GM12875 (cell line): ENCODE measurements around the gene STK32C.

Source experiments
- H3K4me3 ChIP-seq: one replicate; pipeline ENCODE4 v1.5.1; 2011; ENCODE audit warnings: low read depth, low read length, control low read depth
- CTCF ChIP-seq: IDR thresholded peaks from 2 replicates; pipeline ENCODE4 v1.5.1; 2011; ENCODE audit warnings: low read depth, mild to moderate bottlenecking, control low read depth, inconsistent platforms, low read length, moderate library complexity, borderline replicate concordance; ENCODE audit not compliant: insufficient read depth

Gene STK32C

GRCh38 chr10:132178672-132179545, 128.8 kb downstream of the STK32C start:
- no peak overlapping the region for H3K4me3 ChIP-seq
- TF ChIP-seq CTCF, result no peak

DNA sequence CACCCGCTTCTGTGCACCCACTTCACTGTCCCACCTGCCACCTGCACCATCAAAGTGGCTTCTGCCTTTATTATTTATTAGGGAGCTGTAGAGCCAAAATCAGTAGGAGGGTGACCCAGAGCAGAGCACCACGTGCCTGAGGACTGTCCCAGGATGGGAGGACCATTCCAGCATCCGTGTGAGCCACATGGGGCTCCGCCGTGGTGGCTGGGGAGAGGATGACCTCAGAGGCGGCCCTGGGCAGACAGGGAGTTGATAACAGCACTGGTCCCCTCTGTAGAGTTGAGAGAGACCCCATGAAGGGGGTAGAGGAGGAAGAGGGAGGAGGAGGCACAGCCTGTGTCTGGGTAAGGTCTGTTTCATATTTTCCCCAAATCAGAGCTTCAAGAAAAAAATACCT, 129.7 kb downstream of the STK32C start:
- no peak overlapping the region for H3K4me3 ChIP-seq
- TF ChIP-seq CTCF, result no peak

- TF ChIP-seq CTCF, result no peak
- H3K4me3 ChIP-seq, result no peak overlapping the region
Measured at GRCh38 chr10:132176623-132177500, 130.9 kb downstream of the STK32C start.

DNA sequence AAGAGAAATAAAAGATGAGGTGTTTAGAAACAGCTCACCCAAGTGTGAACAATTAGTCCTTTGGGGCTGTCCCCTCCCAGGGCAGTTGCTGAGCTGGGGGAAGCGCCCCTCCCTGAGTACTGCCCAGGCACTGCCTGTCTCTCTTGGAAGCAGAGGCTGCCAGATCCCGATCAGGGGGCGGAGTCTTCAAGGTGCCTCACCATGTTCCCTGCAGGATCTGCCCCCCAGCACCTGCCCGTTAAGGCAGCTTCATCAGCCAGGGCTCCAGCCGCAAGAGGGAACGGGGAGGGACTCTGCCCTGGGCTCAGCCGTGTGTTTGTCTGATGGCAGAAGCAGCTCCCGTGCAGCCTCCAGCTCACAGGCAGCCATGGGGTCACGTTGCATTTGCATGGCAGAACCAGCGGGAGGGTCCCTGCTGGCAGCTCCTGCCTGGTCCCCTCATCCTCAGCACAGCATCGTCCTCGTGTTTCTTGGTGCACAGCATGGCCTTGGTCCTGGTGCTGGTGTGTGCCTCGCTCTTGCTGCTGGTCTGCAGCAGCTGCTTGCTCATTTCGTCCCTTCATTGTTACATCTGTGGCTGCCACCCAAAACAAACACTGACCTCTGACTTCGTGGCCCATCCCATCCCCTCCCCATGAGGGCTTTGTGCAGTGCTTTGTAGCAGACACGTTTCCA, 131.7 kb downstream of the STK32C start:
- no peak overlapping the region for H3K4me3 ChIP-seq
- no peak for TF ChIP-seq CTCF

DNA sequence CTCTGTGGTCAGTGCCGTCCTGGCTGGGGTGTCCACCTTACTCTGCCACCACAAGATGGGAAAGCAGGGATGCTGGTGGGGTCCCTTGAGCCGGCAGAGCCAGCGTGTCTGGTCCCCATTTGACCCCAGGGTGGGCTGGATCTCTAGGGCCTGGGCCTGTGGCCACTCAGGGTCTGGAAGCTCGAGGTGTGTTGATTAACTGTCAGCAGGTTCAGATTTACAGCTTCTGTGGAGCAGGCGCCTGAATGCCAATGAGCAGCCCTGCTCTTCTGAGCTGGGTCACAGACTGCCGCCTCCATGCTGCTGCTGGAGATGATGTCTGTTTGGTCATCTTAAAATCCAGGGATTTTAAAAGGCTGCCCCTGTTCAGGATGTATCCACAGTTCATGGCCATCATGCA, 132.3 kb downstream of the STK32C start:
- H3K4me3 ChIP-seq, result no peak overlapping the region
- TF ChIP-seq CTCF, result no peak

DNA sequence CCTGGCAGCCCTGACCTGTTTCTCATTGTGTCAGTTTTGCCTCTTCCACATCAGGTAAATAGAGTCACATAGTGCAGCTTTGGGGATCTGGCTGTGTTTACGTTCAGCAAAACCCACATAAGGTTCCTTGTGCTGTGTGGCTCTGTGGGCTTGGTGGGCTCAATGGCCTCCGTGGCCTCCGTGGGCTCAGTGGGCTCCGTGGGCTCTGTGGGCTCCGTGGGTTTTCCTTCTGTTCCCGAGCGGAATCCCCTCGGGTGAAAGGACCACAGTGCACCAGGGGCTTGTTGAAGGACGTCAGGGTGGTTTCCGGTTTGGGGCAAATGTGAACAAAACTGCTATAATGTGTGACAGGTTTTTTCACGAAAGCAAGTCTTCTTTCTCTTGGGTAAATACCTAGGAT, 133.5 kb downstream of the STK32C start:
- no peak for TF ChIP-seq CTCF

More for the DNA sequence above, 133.5 kb downstream of the STK32C start:
- H3K4me3 ChIP-seq, result no peak overlapping the region
